NK-92 treated with Interleukin-12 subunit alpha and Interleukin-12 subunit beta, amount 100 ng/mL, for 24 hours (cell line): ENCODE data around the gene KRTAP5-1.
"Not testable (repeated sequence)": the region's sequence is repeated elsewhere in the genome, so short reads cannot be mapped to it uniquely, and the experiment has no call there.

Experiments
- DNase-seq: peaks from one replicate; lab custom pipeline; 2025; lab: John Stamatoyannopoulos, UW

KRTAP5-1 gene

DNA sequence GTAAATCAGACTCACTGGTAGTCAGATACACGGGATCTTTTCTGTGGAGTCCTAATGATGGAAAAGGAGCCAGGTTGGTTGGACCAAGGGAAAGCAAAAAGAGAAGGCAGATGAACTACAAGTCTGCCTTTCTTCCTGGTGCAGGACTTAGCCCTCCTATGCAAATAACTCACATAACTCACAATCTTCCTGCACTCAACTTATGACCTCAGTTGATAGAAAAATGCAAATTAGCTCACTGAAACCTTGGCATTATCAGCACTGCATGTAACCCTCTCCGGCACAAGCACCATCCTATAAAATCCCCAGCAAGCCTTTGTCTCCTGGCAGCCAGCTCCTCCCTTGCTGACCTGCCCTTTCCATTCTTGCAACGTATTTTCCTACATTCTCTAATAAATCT lies 16.6 kb upstream of the KRTAP5-1 start:
- DNase-seq = not testable (repeated sequence)

DNA sequence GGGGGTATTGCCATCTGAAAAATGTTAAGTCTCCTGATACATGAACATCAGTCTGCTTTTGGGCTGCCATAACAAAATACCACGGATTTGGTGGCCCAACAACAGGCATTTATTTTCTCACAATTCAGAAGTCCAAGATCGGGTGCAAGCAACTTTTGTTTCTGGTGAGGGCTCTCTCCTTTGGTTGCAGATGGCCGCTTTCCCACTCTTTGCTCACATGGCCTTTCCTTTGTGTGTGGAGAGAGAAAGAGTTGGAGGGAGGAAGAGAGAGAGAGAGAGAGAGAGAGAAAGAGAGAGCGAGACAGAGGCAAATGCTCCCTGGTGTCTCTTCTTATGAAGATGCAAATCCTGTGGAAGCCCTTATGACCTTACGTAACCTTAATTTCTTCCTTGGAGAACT lies 15.5 kb upstream of the KRTAP5-1 start:
- DNase-seq = no peak

DNA sequence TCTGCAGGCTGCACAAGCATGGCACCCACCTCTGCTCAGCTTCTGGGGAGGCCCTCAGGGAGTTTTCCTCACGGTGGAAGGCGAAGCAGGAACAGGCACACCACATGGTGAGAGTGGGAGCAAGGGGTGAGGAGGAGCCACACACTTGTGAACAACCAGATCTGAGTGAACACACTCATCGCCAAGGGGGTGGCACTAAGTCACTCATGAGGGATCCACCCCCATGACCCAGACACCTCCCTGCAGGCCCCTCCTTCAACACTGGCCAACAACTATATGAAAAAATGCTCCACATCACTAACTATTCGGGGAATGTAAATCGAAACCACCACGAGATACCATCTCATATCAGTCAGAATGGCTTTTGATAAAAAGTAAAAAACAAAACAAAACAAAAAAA lies 13.7 kb upstream of the KRTAP5-1 start:
- DNase-seq = no peak

DNA sequence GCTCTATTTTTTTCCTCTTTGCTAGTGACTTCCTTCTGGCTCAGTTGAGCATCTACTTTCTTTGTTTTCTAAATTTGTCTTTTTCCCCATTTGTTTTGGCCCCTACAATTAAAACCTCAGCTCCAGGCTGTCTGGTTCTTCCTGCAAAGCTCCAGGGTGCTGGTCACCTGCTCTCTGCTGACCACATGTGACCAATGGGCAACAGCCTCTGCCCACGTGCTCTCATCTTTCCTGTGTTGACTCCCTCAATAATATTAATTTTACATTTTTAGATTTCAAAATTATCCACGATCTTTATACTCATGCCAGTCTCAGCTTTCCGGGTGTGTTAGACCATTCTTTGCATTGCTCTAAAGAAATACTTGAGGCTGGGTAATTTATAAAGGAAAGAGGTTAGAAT lies 13.3 kb upstream of the KRTAP5-1 start:
- DNase-seq = not testable (repeated sequence)

DNA sequence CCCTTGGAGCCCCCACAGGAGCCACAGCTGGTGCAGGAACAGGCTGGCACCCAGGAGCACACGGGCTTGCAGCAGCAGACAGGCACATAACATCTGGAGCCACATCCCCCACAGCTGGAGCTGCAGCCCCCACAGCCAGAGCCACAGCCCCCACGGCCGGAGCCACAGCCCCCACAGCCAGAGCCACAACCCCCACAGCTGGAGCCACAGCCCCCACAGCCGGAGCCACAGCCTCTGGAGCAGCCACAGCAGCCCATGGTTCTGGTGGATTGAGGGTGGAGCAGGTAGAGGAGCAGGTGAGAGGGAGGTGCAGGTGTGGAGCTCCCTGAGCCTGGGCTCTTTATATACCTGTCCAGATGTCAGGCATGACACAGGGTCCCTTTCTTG lies 12.9 kb upstream of the KRTAP5-1 start, which contains the start of gene KRTAP5-2:
TSS of gene KRTAP5-2 (minus strand) at position 301 of the 387 bp plus-strand sequence. CDS start at position 257, 44 bp downstream.
- no peak for DNase-seq

DNA sequence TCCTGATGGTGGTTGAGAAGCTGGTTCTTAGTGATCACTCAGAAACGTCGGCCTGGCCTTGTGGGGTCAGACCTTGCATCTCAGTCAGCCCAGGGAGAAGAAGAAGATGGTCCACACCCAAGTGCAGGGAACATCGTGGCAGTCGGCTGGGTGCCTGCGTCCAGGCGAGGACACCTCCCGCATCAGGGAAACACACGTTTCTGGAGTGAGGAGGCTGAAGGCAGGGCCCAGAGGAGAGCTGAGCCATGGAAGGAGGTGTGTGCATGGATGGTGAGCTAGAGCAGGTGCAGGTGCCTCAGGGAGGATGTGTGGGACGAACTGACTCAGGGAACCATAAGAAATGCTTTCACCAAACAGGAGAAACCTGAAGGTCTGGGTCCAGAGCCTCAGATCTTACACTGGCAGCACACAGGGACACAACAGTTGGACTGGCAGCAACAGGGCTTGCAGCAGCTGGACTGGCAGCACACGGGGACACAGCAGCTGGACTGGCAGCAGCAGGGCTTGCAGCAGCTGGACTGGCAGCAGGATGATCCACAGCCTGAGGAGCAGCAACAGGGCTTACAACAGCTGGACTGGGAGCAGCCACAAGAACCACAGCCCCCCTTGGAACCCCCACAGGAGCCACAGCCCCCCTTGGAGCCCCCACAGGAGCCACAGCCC lies 12.4 kb upstream of the KRTAP5-1 start:
- no peak for DNase-seq

DNA sequence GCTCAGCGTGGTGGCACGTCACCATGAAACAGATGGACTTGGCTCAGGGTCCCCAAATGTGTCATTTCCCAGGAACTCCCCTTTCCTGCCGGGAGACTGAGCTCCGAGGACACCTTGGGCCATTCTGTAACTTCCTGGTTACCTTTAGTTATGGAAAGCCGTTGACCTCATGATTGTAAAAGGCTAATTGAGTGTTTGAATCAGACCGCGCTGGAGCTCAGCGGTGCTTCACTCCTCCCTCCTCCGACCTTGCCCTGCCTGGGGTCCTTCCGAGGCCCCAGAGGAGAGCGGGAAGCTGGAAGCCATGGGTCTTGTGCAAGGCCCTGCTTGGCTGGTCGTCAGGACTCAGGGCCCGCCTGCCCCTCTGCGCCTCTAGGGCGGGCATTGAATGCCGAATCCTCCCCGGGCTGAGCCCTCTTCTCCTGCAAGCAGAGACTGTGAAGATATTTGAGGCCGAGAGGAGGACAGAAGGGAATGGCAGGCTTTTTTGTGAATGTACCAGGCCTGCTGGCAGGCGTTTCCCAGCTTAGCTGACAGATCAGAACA lies 11.6 kb upstream of the KRTAP5-1 start:
- DNase-seq = not testable (repeated sequence)

DNA sequence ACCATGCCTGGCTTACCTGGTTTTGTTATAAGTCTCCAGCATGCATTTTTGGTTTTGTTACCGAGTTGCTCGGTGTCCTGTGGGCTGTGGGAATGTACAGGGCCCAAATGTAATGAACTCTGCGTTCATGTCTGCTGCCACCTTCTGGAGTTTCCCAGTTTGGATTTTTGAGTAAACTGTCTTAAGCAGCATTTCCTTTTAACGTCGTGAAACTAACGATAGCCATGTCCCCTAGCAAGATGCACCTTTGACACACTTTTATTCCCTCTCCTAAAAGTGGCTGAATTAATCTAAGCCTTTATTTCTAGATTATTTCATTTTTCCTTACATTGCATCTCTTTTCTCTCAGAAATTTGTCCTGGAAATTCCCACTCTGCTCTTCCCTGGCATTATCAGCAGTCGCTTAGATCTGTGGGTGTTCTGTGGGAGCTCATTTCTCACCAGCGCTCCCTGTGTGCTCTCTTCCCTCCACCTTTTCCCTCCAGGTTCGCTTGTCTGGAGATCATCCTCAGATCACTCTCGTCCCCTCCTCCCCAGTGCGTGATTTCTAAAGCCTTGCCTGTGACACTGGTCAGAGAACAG lies 11.0 kb upstream of the KRTAP5-1 start:
- DNase-seq = not testable (repeated sequence)

DNA sequence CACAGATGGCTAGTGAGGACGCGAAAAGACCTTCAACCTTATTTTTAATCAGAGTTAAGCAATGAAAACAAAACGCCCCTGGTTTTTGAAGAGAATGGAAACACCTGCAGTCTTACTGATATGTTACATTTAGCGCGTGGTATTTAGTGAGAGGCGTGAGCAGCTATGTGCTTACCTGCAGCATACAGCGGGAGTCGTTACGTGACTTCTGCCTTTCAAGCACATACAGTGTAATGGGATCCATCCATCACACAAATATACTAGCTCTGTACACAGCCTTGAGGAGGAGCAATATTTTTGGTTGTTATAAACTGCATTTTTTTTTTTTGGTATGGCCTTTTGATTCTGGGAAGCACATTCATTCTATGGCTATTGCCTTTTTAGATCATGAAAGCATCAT lies 7.5 kb upstream of the KRTAP5-1 start:
- no peak for DNase-seq

DNA sequence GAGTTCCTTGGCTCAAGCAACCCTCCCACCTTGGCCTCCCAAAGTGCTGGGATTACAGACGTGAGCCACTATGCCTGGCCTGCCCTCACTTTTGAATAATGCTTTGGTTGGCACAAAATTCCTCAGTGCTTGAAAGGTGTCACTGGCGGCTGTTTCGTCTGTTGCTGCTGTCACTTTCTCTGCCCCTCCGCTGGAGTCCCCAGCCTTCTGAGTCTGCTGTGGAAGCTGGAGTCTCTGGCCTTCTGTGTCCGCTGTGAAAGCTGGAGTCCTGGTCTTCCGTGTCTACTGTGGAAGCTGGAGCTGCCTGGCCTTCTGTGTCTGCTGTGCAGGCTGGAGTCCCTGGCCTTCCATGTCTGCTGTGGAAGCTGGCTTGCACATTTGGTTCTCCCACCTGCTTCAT lies 4.9 kb upstream of the KRTAP5-1 start:
- DNase-seq = no peak

DNA sequence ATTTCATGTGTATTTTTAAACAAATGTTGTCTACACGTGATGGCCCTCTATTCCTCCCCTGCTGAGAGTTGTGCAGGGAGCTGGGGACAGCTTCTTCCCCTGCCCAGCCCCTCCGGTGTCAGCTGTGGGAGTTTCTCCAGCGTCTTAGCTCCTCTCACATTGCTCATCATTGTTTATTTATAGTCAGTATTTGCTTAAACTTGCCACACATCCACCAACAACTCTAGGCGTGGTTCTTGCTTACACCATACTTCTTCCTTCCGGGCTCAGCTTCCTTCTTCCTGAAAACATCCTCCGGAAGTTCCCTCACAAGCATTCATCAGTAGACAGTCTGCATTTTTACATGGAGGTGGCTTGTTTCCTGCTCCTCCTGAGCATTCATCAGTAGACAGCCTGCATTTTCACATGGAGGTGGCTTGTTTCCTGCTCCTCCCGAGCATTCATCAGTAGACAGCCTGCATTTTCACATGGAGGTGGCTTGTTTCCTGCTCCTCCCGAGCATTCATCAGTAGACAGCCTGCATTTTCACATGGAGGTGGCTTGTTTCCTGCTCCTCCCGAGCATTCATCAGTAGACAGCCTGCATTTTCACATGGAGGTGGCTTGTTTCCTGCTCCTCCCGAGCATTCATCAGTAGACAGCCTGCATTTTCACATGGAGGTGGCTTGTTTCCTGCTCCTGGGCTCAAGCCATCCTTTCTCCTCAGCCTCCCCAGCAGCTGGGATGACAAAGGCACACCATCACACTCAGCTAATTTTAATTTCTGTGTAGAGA lies 4.3 kb upstream of the KRTAP5-1 start:
- not testable (repeated sequence) for DNase-seq

DNA sequence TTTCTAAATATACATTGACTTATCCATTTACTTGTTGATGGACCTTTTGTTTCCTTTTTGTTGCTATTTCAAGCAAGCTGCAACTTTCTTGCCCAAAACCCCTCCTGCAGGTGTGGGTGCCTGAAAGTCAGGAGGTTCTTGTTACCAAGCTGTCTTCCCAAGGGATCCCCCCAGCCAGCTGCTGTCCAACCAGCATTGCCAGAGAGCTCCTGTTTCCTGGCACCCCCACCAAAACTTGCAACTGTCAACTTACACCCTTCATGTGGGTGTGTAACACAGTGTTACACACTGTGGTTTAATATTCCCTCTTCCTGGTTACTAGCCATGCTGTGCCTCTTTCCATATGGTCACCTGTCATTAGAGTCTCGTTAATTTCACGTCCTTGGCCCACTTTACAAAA lies 1.6 kb upstream of the KRTAP5-1 start:
- no peak for DNase-seq

DNA sequence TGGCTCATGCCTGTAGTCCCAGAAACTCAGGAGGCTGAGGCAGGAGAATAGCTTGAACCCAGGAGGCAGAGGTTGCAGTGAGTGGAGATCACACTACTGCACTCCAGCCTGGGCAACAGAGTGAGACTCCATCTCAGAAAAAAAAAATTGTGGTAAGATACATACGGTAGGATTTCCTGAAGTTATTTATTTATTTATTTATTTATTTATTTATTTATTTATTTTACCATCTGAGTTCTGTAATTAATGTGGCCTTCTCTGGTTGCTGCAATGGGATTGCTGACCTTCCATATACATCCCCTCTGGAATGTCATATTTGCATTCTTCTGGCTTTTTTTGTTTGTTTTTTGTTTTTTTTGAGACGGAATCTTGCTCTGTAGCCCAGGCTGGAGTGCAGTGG lies 2.2 kb downstream of the KRTAP5-1 start:
- not testable (repeated sequence) for DNase-seq

DNA sequence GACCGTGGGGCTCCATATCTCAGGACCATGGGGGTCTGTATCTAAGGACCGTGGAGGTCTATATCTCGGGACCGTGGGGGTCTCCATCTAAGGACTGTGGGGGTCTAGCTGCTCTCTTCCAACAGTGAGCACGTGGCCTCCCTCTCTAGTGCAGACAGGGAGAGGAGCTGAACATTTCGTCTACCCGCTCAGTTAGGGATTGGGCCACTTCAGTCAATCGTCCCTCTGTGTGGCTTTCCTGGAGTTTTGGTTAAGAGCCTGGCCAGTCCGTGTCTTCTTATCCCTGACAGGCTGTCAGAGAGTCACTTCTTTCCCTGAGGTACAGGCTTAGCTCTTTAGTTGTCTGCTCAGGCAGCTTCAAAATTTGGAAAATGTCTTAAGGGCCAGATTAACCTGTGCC lies 3.1 kb downstream of the KRTAP5-1 start:
- no peak for DNase-seq

DNA sequence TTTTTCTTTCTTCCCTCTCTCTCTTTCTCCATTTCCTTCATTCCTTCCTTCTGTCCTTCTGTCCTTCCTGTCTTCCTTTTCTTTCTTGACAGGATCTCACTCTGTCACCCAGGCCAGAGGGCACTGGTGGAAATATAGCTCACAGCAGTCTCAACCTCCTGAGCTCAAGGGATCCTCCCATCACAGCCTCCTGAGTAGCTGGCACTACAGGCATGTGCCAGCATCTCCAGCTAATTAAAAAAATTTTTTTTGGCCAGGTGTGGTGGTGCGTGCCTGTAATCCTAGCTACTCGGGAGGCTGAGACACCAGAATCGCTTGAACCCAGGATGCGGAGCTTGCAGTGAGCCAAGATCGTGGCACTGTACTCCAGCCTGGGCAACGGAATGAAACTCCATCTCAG lies 8.3 kb downstream of the KRTAP5-1 start:
- no peak for DNase-seq

DNA sequence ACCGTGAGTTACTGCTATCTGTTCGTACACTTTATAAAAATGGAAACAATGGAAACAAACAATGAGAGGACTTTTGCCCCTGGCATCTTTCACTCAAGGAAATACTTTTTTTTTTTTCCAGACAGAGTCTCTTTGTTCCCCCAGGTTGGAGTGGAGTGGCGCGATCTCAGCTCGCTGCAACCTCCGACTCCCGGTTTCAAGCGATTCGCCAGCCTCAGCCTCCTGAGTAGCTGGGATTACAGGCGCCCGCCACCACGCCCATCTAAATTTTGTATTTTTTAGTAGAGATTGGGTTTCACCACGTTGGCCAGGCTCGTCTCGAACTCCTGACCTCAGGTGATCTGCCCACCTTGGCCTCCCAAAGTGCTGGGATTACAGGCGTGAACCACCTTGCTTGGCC lies 9.3 kb downstream of the KRTAP5-1 start:
- not testable (repeated sequence) for DNase-seq

DNA sequence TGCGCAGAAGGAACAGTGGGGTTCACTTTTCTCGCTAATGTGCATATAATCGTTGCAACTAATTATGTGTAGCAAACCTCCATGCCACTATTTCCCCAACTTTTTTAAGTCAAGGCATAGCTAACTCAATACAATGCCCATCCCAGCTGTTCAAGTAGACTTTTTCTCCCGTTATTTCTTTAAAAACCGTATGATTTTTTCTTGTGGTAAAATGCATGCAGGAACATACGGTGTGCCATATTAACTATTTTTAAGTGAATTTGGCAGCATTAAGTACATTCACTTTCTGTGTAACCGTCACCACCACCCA lies 10.2 kb downstream of the KRTAP5-1 start:
- no peak for DNase-seq

DNA sequence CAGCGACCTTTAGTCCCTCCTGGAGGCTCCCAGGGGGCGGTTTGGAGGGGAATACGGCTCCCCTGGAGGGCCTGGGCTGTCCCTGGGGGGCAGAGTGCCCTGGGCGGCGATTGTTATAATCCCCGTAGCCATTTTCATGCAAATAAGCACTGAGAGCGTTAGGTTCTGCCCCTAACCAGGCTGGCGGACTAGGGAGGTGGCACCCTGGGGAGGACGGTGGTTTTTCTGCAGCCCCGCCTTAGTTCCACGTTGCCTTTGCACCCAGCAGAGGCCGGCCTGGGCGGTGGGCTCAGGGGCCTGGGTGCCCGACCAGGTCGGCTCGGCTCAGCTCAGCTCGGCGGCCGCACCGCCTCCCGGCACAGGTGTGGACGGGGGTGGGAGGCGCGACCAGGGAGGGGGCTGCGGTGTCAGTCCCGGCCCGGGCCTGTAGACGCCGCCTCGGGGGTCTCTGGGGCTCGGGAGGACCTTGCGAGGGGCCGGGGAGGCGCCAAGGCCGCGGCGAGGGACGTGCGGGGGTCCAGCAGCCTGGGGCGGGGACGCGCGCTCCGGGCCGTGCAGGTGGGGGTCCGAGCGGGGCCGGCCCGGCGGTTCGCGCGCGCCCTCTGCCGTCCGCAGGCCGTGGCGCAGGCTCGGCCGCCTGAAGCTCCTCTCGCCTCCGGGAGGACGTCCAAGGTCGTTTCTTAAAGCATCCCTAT lies 10.7 kb downstream of the KRTAP5-1 start:
- no peak for DNase-seq

DNA sequence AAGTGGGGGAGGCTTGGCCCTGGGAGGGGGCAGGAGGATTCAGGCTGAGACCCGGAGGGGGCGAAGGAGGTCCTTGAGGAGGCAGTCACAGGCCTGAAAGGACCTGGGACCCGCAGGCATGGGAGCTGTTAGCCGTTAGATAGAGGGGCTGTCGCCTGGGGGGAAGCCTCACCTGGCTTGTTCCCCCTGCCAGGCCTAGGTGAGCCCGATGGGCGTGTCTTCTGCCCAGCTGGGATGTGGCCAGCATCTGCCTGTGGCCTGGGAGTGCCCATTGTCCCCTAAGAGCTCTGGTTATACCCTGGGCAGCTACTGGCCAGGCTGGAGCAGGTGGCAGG lies 11.2 kb downstream of the KRTAP5-1 start:
- no peak for DNase-seq

DNA sequence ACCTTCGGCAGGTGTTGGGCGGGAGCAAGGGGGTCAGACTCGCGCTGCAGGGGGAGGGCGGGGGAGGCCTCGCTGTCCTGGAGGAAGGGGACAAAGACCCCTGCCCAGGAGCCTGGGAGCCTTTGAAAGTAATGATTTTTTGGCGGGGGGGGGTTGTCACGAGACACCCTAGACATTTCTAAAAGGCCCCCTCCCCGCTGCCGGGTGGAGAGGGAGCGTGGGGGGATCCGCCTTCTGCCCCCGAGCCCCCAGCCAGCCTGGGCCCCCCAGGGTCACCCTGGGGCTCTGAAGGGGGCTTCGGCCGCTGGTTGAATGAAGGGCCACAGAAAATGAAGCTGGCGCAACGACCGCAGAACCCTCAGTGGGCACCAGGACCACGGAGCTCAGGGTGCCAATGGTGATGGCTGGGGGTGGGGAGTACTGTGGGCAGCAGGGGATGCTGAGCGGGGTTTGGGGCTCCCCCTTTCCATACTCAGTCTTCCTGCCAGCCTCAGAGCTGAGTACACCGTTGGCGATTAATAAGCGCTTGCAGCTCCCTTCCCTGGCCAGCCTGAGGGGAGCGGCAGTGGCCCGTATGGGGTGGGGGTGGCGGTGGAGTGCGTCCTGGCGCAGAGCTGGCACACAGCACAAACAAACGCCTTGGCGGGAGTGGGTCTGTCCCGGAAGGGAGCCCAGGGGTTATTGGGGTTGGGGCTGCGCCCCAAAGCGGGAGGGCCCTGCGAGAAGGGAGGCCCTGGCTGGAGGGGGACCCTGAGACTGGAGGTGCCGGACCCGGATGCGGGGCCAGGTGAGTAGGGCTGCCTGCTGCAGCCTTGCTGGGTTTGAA lies 11.8 kb downstream of the KRTAP5-1 start:
- no peak for DNase-seq

DNA sequence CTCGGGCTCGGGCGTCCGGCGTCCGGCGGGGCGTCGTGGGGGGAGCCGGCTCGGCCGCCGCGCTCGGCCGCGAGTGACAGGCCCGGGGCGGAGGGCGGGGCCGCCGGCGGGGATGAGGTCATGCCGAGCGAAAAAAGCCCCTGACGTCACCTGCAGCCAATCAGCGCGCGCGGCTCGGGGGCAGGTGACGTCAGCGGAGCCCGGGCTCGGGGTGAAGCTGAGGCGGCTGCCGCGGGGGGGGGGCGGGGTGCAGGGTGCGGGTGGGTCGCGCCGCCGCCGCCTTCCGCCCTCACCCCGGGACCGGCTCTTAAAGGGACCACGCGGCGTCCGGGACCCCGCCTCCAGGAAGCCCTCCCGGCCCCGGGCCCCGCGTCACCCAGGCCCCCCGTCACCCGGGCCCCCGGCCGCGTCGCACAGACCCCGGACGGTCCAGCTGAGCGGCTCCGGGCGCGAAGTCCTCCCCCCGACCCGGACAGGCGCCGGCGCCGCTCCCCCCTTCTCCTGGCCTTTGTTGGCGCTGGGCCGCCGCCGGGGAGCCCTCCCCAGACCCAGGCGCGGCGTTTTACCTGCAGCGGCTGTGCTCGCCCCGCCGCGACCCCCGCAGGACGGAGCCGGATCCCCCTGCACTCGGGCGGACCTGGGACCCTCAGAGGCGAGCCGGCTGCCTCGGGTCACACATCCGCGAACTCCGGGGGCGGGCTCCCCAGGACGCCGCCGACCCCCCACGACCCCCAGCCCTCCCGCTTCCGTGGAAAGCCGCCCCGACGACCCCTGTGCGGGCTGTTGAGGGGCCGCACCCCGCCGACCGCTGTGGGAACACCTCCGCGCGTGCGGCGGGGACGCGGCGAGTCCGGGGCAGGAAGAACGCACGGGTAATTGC lies 12.6 kb downstream of the KRTAP5-1 start, which contains the start of gene DUSP8:
TSS of gene DUSP8 (minus strand) at position 75 of the 880 bp plus-strand sequence. CDS start 6,445 bp downstream, outside the sequence.
- no peak for DNase-seq
